AG09319 (cell line): Measurements from ENCODE around the gene PRRG1.
"Not testable (repeated sequence)": the region's sequence is repeated elsewhere in the genome, so short reads cannot be mapped to it uniquely, and the experiment has no call there.

Experiments used
- DNase-seq: peaks from one replicate; pipeline ENCODE4 v3.0.0-alpha.2; 2010; ENCODE audit warnings: low read depth; ENCODE audit errors: extremely low read depth
- CTCF ChIP-seq: IDR thresholded peaks from 2 replicates; pipeline ENCODE4 v1.5.1; 2011; ENCODE audit warnings: low read depth, mild to moderate bottlenecking, inconsistent platforms, low read length, moderate library complexity

Gene PRRG1

GRCh38 chrX:37468124-37468739 is 119.1 kb downstream of the PRRG1 start:
- no peak for TF ChIP-seq CTCF
- DNase-seq, result no peak

- no peak for DNase-seq
- no peak for TF ChIP-seq CTCF
These were observed 121.5 kb downstream of the PRRG1 start for GRCh38 chrX:37470711-37471110.

- no peak for DNase-seq
- TF ChIP-seq CTCF, result no peak
These were observed 123.7 kb downstream of the PRRG1 start for GRCh38 chrX:37472836-37473235.

GRCh38 chrX:37474478-37474877 is 125.3 kb downstream of the PRRG1 start:
- DNase-seq, result no peak
- no peak for TF ChIP-seq CTCF

- DNase-seq, result no peak
- no peak for TF ChIP-seq CTCF
These were observed 127.5 kb downstream of the PRRG1 start for GRCh38 chrX:37476571-37477170.

GRCh38 chrX:37484335-37484734 is 135.2 kb downstream of the PRRG1 start:
- DNase-seq, result not testable (repeated sequence)

GRCh38 chrX:37485429-37485828 is 136.3 kb downstream of the PRRG1 start:
- TF ChIP-seq CTCF, result no peak
- DNase-seq, result no peak

- DNase-seq, result no peak
- TF ChIP-seq CTCF, result no peak
These were observed 138.1 kb downstream of the PRRG1 start for GRCh38 chrX:37487271-37487670.
